SH-SY5Y (cell line): Measurements from ENCODE around the gene PNMA8A.

Source experiments
- GATA2 ChIP-seq: IDR thresholded peaks from 2 replicates; pipeline ENCODE4 v1.6.1; 2011; ENCODE audit warnings: mild to moderate bottlenecking, low read depth, low read length
- GATA3 ChIP-seq: IDR thresholded peaks from 2 replicates; pipeline ENCODE4 v1.6.1; 2011; ENCODE audit warnings: low read depth, mild to moderate bottlenecking, low read length, moderate library complexity

PNMA8A gene

GRCh38 chr19:46484656-46485055 lies 13.3 kb upstream of the PNMA8A start:
- TF ChIP-seq GATA3 (no peak), GATA2 (no peak)

DNA sequence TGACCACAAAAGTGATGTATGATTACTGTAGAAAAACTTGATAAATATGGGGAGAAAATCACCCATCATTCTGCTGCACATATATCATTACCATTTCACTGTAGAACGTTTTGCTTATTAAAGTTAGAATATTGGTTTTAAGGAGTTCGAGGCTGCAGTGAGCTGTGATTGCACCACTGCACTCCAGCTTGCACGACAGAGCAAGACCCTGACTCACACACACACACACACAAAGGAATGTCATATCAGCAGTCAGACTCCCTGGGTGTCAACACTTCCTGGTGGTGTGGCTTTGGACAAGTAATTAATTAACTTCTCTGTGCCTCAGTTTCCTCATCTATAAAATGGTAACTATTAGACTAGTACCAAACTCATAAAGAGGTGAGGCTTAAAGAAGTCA lies 11.3 kb upstream of the PNMA8A start:
- no peak for TF ChIP-seq GATA2

- no peak for TF ChIP-seq GATA3
- TF ChIP-seq GATA2 = no peak
These were observed 10.6 kb upstream of the PNMA8A start for GRCh38 chr19:46481947-46482346.

DNA sequence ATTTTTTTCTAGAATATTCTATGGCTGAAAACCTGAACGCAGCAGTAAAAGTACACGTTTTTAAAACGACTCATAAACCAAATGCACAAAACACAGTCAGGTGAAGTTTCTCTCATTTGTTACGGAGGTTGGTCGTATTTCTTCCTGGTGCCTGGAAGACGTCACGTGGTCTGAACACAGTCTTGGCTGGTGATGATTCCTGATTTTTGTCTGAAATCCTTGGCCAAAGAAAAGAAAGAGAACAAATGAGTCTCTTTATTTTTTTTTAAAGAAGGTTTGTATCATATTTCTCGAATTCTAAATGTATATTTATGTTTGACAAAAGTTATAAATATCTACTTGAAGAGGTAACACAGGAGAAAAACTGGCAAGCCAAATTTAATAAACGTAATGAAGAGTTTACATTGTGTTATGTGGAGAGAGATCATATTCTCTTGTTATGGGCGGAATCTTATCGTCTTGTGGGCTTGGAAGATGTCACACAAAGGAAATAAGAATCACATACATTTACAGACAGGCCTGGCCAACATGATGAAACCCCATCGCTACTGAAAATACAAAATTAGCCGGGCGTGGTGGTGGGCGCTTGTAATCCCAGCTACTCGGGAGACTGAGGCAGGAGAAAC lies 10.0 kb upstream of the PNMA8A start:
- TF ChIP-seq GATA2 (no peak), GATA3 (no peak)

GRCh38 chr19:46480415-46480814 lies 9.1 kb upstream of the PNMA8A start:
- TF ChIP-seq GATA2 = no peak
- TF ChIP-seq GATA3 = no peak

- no peak for TF ChIP-seq GATA3
- TF ChIP-seq GATA2 = no peak
These were observed 7.1 kb upstream of the PNMA8A start for GRCh38 chr19:46478356-46478986.

- no peak for TF ChIP-seq GATA3
- TF ChIP-seq GATA2 = no peak
These were observed 4.6 kb upstream of the PNMA8A start for GRCh38 chr19:46475986-46476385.

- TF ChIP-seq GATA2 = no peak
- TF ChIP-seq GATA3 = no peak
These were observed 2.8 kb upstream of the PNMA8A start for GRCh38 chr19:46474211-46474610.

GRCh38 chr19:46472592-46472991 lies 1.2 kb upstream of the PNMA8A start:
- TF ChIP-seq GATA2 (no peak), GATA3 (no peak)

DNA sequence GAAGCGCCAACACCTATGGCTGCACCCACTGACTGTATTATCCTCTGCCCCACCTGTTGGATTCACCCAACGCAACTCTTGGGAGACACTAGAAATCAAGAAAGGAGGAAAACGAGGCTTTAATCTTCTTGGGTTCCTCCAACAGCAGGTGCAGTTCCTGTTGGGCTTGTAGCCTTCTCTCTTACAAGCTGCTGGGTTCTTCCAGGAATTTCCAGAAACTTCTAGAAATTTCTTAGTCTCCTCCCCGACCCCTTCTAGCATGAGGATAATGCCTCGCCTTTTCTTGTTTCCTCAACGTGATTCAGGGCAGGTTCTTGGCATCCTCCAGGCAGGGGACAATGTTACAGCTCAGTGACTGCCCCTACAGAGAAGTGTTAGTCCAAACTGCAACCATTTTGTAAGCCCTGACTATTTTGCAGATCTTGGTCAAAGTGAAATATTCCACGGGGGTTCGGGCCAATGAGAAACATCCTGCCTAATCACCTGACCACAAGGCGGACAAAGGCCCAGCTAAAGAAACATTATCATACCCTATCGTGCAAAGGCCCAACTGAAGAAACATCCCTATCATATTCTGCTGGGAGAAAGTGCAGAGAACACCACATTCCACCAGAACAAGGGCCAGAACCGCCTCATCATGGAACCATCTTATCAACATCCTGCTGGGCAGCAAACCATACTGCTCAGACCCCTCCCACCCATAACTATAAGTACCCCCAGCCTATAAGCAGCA lies 614 bp upstream of the PNMA8A start:
- TF ChIP-seq GATA3 (no peak), GATA2 (no peak)

GRCh38 chr19:46470376-46470775 lies 987 bp downstream of the PNMA8A start:
- no peak for TF ChIP-seq GATA3
- TF ChIP-seq GATA2 = no peak

GRCh38 chr19:46469541-46470185 lies 1.7 kb downstream of the PNMA8A start:
- TF ChIP-seq GATA3 (no peak), GATA2 (no peak)

- TF ChIP-seq GATA2 (no peak), GATA3 (no peak)
These were observed 4.7 kb downstream of the PNMA8A start for GRCh38 chr19:46466536-46467196.

GRCh38 chr19:46463516-46463915 lies 7.8 kb downstream of the PNMA8A start:
- TF ChIP-seq GATA3 (no peak), GATA2 (no peak)
